Dedifferentiated amniotic fluid mesenchymal stem cell (primary cell): ENCODE results near the gene PCBP4.

Experiments used
- DNase-seq: peaks from one replicate; pipeline ENCODE4 v3.0.0-alpha.2; 2016; ENCODE audit errors: extremely low spot score

The PCBP4 gene

GRCh38 chr3:51974277-51974962 lies 7.2 kb upstream of the PCBP4 start:
- DNase-seq, result no peak

- DNase-seq, result no peak
These were observed 4.1 kb upstream of the PCBP4 start for GRCh38 chr3:51971350-51971749.

- DNase-seq, result no peak
These were observed 3.5 kb upstream of the PCBP4 start for GRCh38 chr3:51970606-51971300.

- no peak for DNase-seq
These were observed 2.6 kb upstream of the PCBP4 start for GRCh38 chr3:51969841-51970240.

- no peak for DNase-seq
These were observed 1.8 kb upstream of the PCBP4 start for GRCh38 chr3:51968883-51969678.

GRCh38 chr3:51968170-51968775 lies 1.0 kb upstream of the PCBP4 start:
- DNase-seq, result no peak

GRCh38 chr3:51966922-51967383 lies 301 bp downstream of the PCBP4 start:
- DNase-seq, result no peak

- DNase-seq, result no peak
These were observed 768 bp downstream of the PCBP4 start for GRCh38 chr3:51966486-51966885.

GRCh38 chr3:51966016-51966415 lies 1.2 kb downstream of the PCBP4 start:
- no peak for DNase-seq

GRCh38 chr3:51964521-51964920 lies 2.7 kb downstream of the PCBP4 start:
- DNase-seq, result no peak

- DNase-seq, result no peak
These were observed 3.3 kb downstream of the PCBP4 start for GRCh38 chr3:51963951-51964451.

- DNase-seq, result no peak
These were observed 4.3 kb downstream of the PCBP4 start for GRCh38 chr3:51962854-51963530.

GRCh38 chr3:51961602-51962569 lies 5.4 kb downstream of the PCBP4 start:
- DNase-seq, result no peak

- no peak for DNase-seq
These were observed 6.2 kb downstream of the PCBP4 start for GRCh38 chr3:51961011-51961410.

GRCh38 chr3:51960386-51960785 lies 6.9 kb downstream of the PCBP4 start:
- no peak for DNase-seq

- DNase-seq, result no peak
These were observed 7.6 kb downstream of the PCBP4 start for GRCh38 chr3:51959651-51960050.

- DNase-seq, result no peak
These were observed 8.4 kb downstream of the PCBP4 start for GRCh38 chr3:51958603-51959521.

- no peak for DNase-seq
These were observed 9.6 kb downstream of the PCBP4 start for GRCh38 chr3:51957520-51958205.
